Osteoblast (primary cell): ENCODE measurements around the gene MAGEA6. TPM values are rescaled to one million over a fixed set of nuclear protein-coding genes. Genes with fewer than 3 reads are reported as not detected.

Source experiments
- DNase-seq: peaks from one replicate; pipeline ENCODE4 v3.0.0; 2011; ENCODE audit warnings: low spot score, mixed read lengths; ENCODE audit not compliant: insufficient read length; ENCODE audit errors: missing footprints
- H2AFZ ChIP-seq: 2 replicates; pipeline ENCODE4 v1.6.0; 2011; ENCODE audit warnings: mild to moderate bottlenecking, low read length
- H3K27ac ChIP-seq: 2 replicates; pipeline ENCODE4 v1.5.1; 2011; ENCODE audit warnings: mild to moderate bottlenecking, low read depth, low read length, moderate library complexity
- H3K27me3 ChIP-seq: 2 replicates; pipeline ENCODE4 v1.6.0; 2012; ENCODE audit warnings: mild to moderate bottlenecking, control low read depth, inconsistent platforms, low read length, moderate library complexity; ENCODE audit not compliant: insufficient read depth
- H3K36me3 ChIP-seq: 2 replicates; pipeline ENCODE4 v1.5.1; 2011; ENCODE audit warnings: mild to moderate bottlenecking, low read length, control low read depth, moderate library complexity; ENCODE audit not compliant: insufficient read depth
- H3K4me1 ChIP-seq: 2 replicates; pipeline ENCODE4 v1.5.1; 2011; ENCODE audit warnings: mild to moderate bottlenecking, low read length, control low read depth, moderate library complexity; ENCODE audit not compliant: insufficient read depth
- H3K4me2 ChIP-seq: 2 replicates; pipeline ENCODE4 v1.6.0; 2011; ENCODE audit warnings: mild to moderate bottlenecking, low read length; ENCODE audit not compliant: insufficient read depth
- H3K4me3 ChIP-seq: fragments of 200-600 bp; sonication (generic); 3 replicates; pipeline ENCODE4 v1.5.1; 2012; ENCODE audit warnings: mild to moderate bottlenecking, low read length, inconsistent platforms; ENCODE audit not compliant: insufficient read depth
- H3K79me2 ChIP-seq: 2 replicates; pipeline ENCODE4 v1.6.0; 2012; ENCODE audit warnings: mild to moderate bottlenecking, low read length, control low read depth, inconsistent platforms; ENCODE audit not compliant: insufficient read depth
- H3K9me3 ChIP-seq: 2 replicates; pipeline ENCODE4 v1.5.1; 2011; ENCODE audit warnings: low read depth, low read length, control low read depth
- H4K20me1 ChIP-seq: 2 replicates; pipeline ENCODE4 v1.6.0; 2012; ENCODE audit warnings: mild to moderate bottlenecking, low read length, control low read depth; ENCODE audit not compliant: insufficient read depth
- total RNA-seq: library from RNA; depleted of rRNA; stranded (reverse); fragments of >200 nt; gene quantifications from 2 replicates; pipeline ENCODE4 v1.2.3, GENCODE V29; 2012
- TF ChIP-seq, protein P1 (sequence below): IDR thresholded peaks from 2 replicates; pipeline ENCODE4 v1.5.1; 2011; ENCODE audit warnings: mild to moderate bottlenecking, low read depth, low read length, moderate library complexity; ENCODE audit errors: extremely low read depth

MAGEA6 gene
- total RNA-seq, 1 donor, result not detected

- TF ChIP-seq, protein P1, sequence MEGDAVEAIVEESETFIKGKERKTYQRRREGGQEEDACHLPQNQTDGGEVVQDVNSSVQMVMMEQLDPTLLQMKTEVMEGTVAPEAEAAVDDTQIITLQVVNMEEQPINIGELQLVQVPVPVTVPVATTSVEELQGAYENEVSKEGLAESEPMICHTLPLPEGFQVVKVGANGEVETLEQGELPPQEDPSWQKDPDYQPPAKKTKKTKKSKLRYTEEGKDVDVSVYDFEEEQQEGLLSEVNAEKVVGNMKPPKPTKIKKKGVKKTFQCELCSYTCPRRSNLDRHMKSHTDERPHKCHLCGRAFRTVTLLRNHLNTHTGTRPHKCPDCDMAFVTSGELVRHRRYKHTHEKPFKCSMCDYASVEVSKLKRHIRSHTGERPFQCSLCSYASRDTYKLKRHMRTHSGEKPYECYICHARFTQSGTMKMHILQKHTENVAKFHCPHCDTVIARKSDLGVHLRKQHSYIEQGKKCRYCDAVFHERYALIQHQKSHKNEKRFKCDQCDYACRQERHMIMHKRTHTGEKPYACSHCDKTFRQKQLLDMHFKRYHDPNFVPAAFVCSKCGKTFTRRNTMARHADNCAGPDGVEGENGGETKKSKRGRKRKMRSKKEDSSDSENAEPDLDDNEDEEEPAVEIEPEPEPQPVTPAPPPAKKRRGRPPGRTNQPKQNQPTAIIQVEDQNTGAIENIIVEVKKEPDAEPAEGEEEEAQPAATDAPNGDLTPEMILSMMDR, result no peak
- Histone ChIP-seq H3K9me3 (no peaks in the 10 kb centered on the region), H3K79me2 (no peaks in the 10 kb centered on the region)
Measured at GRCh38 chrX:152814048-152814447, 44.6 kb upstream of the MAGEA6 start.

DNA sequence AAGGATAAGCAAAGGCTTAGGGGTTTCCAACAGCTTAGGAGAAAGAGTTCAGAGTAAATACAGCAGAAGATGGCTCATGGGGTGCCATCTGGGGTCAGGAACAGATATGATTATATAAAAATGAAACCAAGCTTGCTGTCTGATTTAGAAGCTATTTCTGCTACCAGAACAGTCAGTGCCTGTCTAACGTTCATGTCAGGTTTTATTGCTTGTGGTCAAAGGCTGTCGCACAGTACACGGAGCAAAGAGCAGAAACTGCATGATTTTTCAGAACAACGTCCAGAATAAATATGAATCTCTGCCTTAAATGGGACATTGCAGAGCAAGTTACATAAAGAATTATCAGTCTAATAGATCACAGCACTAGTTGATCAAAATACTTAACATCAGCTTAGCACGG, 43.7 kb upstream of the MAGEA6 start:
- H2AFZ ChIP-seq, result peak overlapping the region; percentile 51
- no peaks in the 10 kb centered on the region for H3K27me3 ChIP-seq
- no peaks in the 10 kb centered on the region for H3K79me2 ChIP-seq
- H3K9me3 ChIP-seq, result no peaks in the 10 kb centered on the region
- no peak overlapping the region for H3K27ac ChIP-seq
- H3K4me2 ChIP-seq, result peak overlapping the region; percentile 52
- peak overlapping the region; percentile 30 for H3K4me3 ChIP-seq
- H4K20me1 ChIP-seq, result no peaks in the 10 kb centered on the region
- no peak for DNase-seq
- H3K4me1 ChIP-seq, result no peaks in the 10 kb centered on the region
- TF ChIP-seq, protein P1, result no peak
- H3K36me3 ChIP-seq, result no peaks in the 10 kb centered on the region

More at GRCh38 chrX:152814048-152814447, 44.6 kb upstream of the MAGEA6 start:
- Histone ChIP-seq H4K20me1 (no peaks in the 10 kb centered on the region), H3K4me1 (no peaks in the 10 kb centered on the region), H3K4me3 (no peak overlapping the region), H3K36me3 (no peaks in the 10 kb centered on the region), H3K27me3 (no peaks in the 10 kb centered on the region), H3K27ac (no peak overlapping the region), H2AFZ (no peak overlapping the region), H3K4me2 (no peak overlapping the region)
- no peak for DNase-seq

DNA sequence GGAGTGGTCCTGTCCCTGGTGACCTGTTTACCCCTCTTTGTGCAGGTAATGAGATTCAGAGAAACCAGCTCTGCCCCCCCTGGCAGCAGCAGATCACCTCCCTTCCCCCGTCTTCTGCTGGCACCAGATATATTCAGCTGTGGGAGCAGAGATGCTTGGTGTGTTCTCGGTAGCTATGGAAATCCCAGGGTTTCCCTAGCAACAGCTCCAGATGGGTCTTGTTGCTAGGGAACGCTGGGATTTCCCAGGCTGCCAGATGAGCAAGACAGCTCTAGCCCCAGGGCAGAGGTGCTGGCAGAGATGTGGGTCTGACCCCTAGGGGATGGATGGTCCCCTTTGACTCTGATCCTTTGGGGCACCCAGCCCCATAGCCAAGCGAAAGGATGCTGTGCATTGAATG, 40.9 kb upstream of the MAGEA6 start:
- TF ChIP-seq, protein P1, result no peak
- Histone ChIP-seq H3K4me2 (no peak overlapping the region), H3K79me2 (no peaks in the 10 kb centered on the region), H3K27me3 (no peaks in the 10 kb centered on the region), H2AFZ (no peak overlapping the region), H3K36me3 (no peaks in the 10 kb centered on the region), H3K9me3 (no peaks in the 10 kb centered on the region), H3K4me3 (no peak overlapping the region), H3K4me1 (no peaks in the 10 kb centered on the region), H4K20me1 (no peaks in the 10 kb centered on the region), H3K27ac (no peak overlapping the region)
- DNase-seq, result no peak

GRCh38 chrX:152806035-152806434, 36.5 kb upstream of the MAGEA6 start:
- no peak overlapping the region for H3K4me2 ChIP-seq
- no peaks in the 10 kb centered on the region for H3K27me3 ChIP-seq
- TF ChIP-seq, protein P1, result no peak
- H2AFZ ChIP-seq, result no peak overlapping the region
- H3K36me3 ChIP-seq, result no peaks in the 10 kb centered on the region
- H3K9me3 ChIP-seq, result no peaks in the 10 kb centered on the region
- H3K4me3 ChIP-seq, result no peak overlapping the region
- no peaks in the 10 kb centered on the region for H3K79me2 ChIP-seq
- H4K20me1 ChIP-seq, result no peaks in the 10 kb centered on the region
- no peak for DNase-seq
- H3K4me1 ChIP-seq, result no peaks in the 10 kb centered on the region
- H3K27ac ChIP-seq, result no peak overlapping the region
